Small intestine (tissue), 7 donors: ENCODE data around the gene ABL1. TPM values are rescaled to one million over a fixed set of nuclear protein-coding genes. Genes with fewer than 3 reads are reported as not detected.

Source experiments
- DNase-seq, 2 donors: peaks; one replicate each; pipeline versions ENCODE4 v3.0.0 to v3.0.0-alpha.2; 2013
- FAIRE-seq: peaks from 2 replicates; lab custom pipeline; 2012; peaks lifted over from hg19 to GRCh38; lab: Jason Lieb, UNC
- H3K27ac ChIP-seq, 3 donors: one replicate each; pipeline ENCODE4 v1.5.1; 2013; ENCODE audit warnings: low read length in 2 of 3, mild to moderate bottlenecking in 2 of 3, control low read depth in 1 of 3, inconsistent platforms in 1 of 3, low read depth in 1 of 3, moderate library complexity in 1 of 3
- H3K27me3 ChIP-seq, 3 donors: one replicate each; pipeline ENCODE4 v1.6.1; 2013; ENCODE audit warnings: low read length in 3 of 3, inconsistent platforms in 1 of 3; ENCODE audit not compliant: control insufficient read depth in 3 of 3, insufficient read depth in 3 of 3
- H3K36me3 ChIP-seq, 3 donors: one replicate each; pipeline ENCODE4 v1.6.1; 2013; ENCODE audit warnings: low read length in 3 of 3, inconsistent platforms in 1 of 3, low read depth in 1 of 3, mild to moderate bottlenecking in 1 of 3, moderate library complexity in 1 of 3; ENCODE audit not compliant: control insufficient read depth in 3 of 3, insufficient read depth in 2 of 3
- H3K4me1 ChIP-seq, 3 donors: one replicate each; pipeline ENCODE4 v1.6.1; 2013; ENCODE audit warnings: low read length in 2 of 3, inconsistent platforms in 1 of 3, low read depth in 1 of 3, mild to moderate bottlenecking in 1 of 3, moderate library complexity in 1 of 3; ENCODE audit not compliant: control insufficient read depth in 3 of 3, insufficient read depth in 2 of 3
- H3K4me3 ChIP-seq, 3 donors: one replicate each; pipeline ENCODE4 v1.5.1; 2013; ENCODE audit warnings: low read length in 3 of 3, control low read depth in 1 of 3, inconsistent platforms in 1 of 3, low read depth in 1 of 3, mild to moderate bottlenecking in 1 of 3, moderate library complexity in 1 of 3
- H3K9me3 ChIP-seq, 2 donors: one replicate each; pipeline ENCODE4 v1.6.1; 2013; ENCODE audit warnings: low read depth in 1 of 2, low read length in 1 of 2; ENCODE audit not compliant: control insufficient read depth in 2 of 2, insufficient read depth in 1 of 2
- WGBS, 3 donors: extraction: QIAGEN DNeasy Blood & Tissue Kit; methylation state at CpG; one replicate each; pipeline ENCODE4 v1.1.7; 2013; 5-methylcytosine and 5-hydroxymethylcytosine counted together
- polyA plus RNA-seq, 4 donors: library from polyadenylated mRNA; stranded (reverse) in 3 of 4; unstranded in 1 of 4; fragments of 200-250 nt in 3 of 4; fragments of 120-200 nt in 1 of 4; gene quantifications; one replicate each; pipeline versions ENCODE4 v1.2.1 to v1.2.3, GENCODE V29; 2013
- donor health status: healthy with polysubstance abuse.
- donor health status: control.
- donor health status: control.
- donor health status: Bipolar disorder and iron deficiency.
- donor health status: healthy.

Gene ABL1
- polyA plus RNA-seq, 4 donors: 8.7 to 58.1 (median 28.1) TPM

- Histone ChIP-seq H3K36me3 (peaks cover 2 to 64% (median 3%) of the 10 kb centered on the region in 3 donors), H3K4me1 (peaks cover 0 to 27% (median 0%) of the 10 kb centered on the region in 3 donors), H3K27me3 (no peaks in the 10 kb centered on the region), H3K27ac (peak overlapping the region; percentile 28 to 73 (median 46)), H3K4me3 (no peak overlapping the region), H3K9me3 (no peaks in the 10 kb centered on the region)
- WGBS, 3 donors: 38 to 54% (median 48%) methylated on average over 28 of the region's 28 CpGs
- FAIRE-seq (no peak), DNase-seq (peak; percentile 76 to 79)
These were observed 25.6 kb downstream of the ABL1 start for GRCh38 chr9:130860458-130861316.

GRCh38 chr9:130861372-130862180 lies 26.5 kb downstream of the ABL1 start:
- Histone ChIP-seq H3K4me1 (peaks cover 0 to 27% (median 0%) of the 10 kb centered on the region in 3 donors), H3K9me3 (no peaks in the 10 kb centered on the region), H3K27me3 (no peaks in the 10 kb centered on the region), H3K27ac (peak overlapping the region in 1 of 3 donors; percentile 32), H3K36me3 (peaks cover 2 to 65% (median 3%) of the 10 kb centered on the region in 3 donors), H3K4me3 (no peak overlapping the region)
- 60 to 72% (median 66%) methylated on average over 8 of the region's 8 CpGs for WGBS, 3 donors
- no peak for FAIRE-seq
- no peak for DNase-seq

- H3K36me3 ChIP-seq: peaks cover 0 to 65% (median 3%) of the 10 kb centered on the region in 3 donors
- WGBS, 3 donors: 80 to 86% (median 85%) methylated on average over 8 of the region's 8 CpGs
- H3K27ac ChIP-seq: no peak overlapping the region
These were observed 27.2 kb downstream of the ABL1 start for GRCh38 chr9:130862217-130862616.

GRCh38 chr9:130862747-130863146 lies 27.7 kb downstream of the ABL1 start:
- Histone ChIP-seq H3K4me3 (no peak overlapping the region), H3K27ac (no peak overlapping the region), H3K27me3 (no peaks in the 10 kb centered on the region), H3K4me1 (peaks cover 0 to 27% (median 0%) of the 10 kb centered on the region in 3 donors), H3K9me3 (no peaks in the 10 kb centered on the region), H3K36me3 (peaks cover 0 to 67% (median 3%) of the 10 kb centered on the region in 3 donors)
- WGBS, 3 donors: 91 to 92% (median 92%) methylated on average over 23 of the region's 23 CpGs
- FAIRE-seq: no peak
- DNase-seq: no peak

More at GRCh38 chr9:130862217-130862616, 27.2 kb downstream of the ABL1 start:
- DNase-seq: no peak
- H3K4me1 ChIP-seq: peaks cover 0 to 27% (median 0%) of the 10 kb centered on the region in 3 donors
- H3K4me3 ChIP-seq: no peak overlapping the region
- no peaks in the 10 kb centered on the region for H3K27me3 ChIP-seq
- H3K9me3 ChIP-seq: no peaks in the 10 kb centered on the region
- FAIRE-seq: no peak

GRCh38 chr9:130864541-130864940 lies 29.5 kb downstream of the ABL1 start:
- Histone ChIP-seq H3K4me1 (peaks cover 0 to 27% (median 0%) of the 10 kb centered on the region in 3 donors), H3K4me3 (no peak overlapping the region), H3K27ac (no peak overlapping the region), H3K27me3 (no peaks in the 10 kb centered on the region), H3K36me3 (peaks cover 0 to 63% (median 0%) of the 10 kb centered on the region in 3 donors), H3K9me3 (no peaks in the 10 kb centered on the region)
- DNase-seq (no peak), FAIRE-seq (no peak)
- 83 to 84% (median 84%) methylated on average over 6 of the region's 6 CpGs for WGBS, 3 donors

- Histone ChIP-seq H3K27ac (no peak overlapping the region), H3K4me1 (peaks cover 0 to 18% (median 0%) of the 10 kb centered on the region in 3 donors), H3K4me3 (no peak overlapping the region), H3K9me3 (no peaks in the 10 kb centered on the region), H3K36me3 (peaks cover 0 to 61% (median 4%) of the 10 kb centered on the region in 3 donors), H3K27me3 (no peaks in the 10 kb centered on the region)
- FAIRE-seq: no peak
- 96 to 98% (median 97%) methylated on average over 3 of the region's 3 CpGs for WGBS, 3 donors
- DNase-seq: no peak
These were observed 30.9 kb downstream of the ABL1 start for GRCh38 chr9:130865921-130866320.

GRCh38 chr9:130866474-130866965 lies 31.5 kb downstream of the ABL1 start:
- FAIRE-seq: no peak
- WGBS, 3 donors: 33 to 43% (median 43%) methylated on average over 4 of the region's 4 CpGs
- peaks cover 0 to 64% (median 4%) of the 10 kb centered on the region in 3 donors for H3K36me3 ChIP-seq
- H3K4me3 ChIP-seq: no peak overlapping the region
- no peaks in the 10 kb centered on the region for H3K9me3 ChIP-seq
- no peaks in the 10 kb centered on the region for H3K27me3 ChIP-seq
- DNase-seq: peak; percentile 90 to 93
- peaks cover 0 to 14% (median 0%) of the 10 kb centered on the region in 3 donors for H3K4me1 ChIP-seq
- no peak overlapping the region for H3K27ac ChIP-seq

- WGBS, 3 donors: 87 to 93% (median 90%) methylated on average over 9 of the region's 9 CpGs
- Histone ChIP-seq H3K4me3 (no peak overlapping the region), H3K36me3 (peaks cover 0 to 71% (median 6%) of the 10 kb centered on the region in 3 donors), H3K27me3 (no peaks in the 10 kb centered on the region), H3K9me3 (no peaks in the 10 kb centered on the region), H3K4me1 (peaks cover 0 to 14% (median 2%) of the 10 kb centered on the region in 3 donors), H3K27ac (no peak overlapping the region)
- DNase-seq: no peak
- no peak for FAIRE-seq
These were observed 32.5 kb downstream of the ABL1 start for GRCh38 chr9:130867556-130867955.
